Endothelial cell of hepatic sinusoid (primary cell): ENCODE data around the gene DNMT3A.

Experiments used
- in situ Hi-C: cut with HindIII; loops from 2 replicates; pipeline ENCODE4 v1.10.0; 2017; ENCODE audit warnings: low sequenced_read_pairs

The DNMT3A gene

GRCh38 chr2:25341753-25342371, at the start of gene DNMT3A:
DNMT3A (minus strand) TSS chr2:25341925; CDS start chr2:25313984, 27,941 bp downstream.
- in situ Hi-C loops, result loop anchor here (5.0 kb wide), 1 partner anchor 55 kb away; no protein-coding TSS in a partner anchor

- in situ Hi-C loops, result no loop called here
Observed at GRCh38 chr2:25389161-25389560, 47.4 kb upstream of the DNMT3A start.

DNA sequence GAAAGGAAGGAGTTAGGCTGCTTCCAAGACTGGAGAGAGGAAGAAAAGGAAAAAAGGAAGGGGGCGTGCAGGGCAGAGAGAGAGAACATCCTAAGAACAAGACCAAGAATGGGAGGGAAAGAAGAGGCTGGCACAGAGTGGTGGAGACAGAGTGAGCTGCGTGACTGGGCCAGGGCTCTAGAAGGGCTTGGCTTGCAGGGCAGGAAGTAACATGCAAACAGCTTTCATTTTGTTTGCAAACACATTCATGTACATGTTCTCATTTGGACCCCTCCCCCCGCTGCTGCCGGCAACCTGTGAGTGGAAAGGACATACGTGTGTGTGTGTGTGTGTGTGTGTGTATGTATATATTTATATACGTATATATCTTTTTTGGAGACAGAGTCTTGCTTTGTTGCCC, 46.8 kb upstream of the DNMT3A start:
- in situ Hi-C loops, result no loop called here

- in situ Hi-C loops, result no loop called here
Observed at GRCh38 chr2:25387876-25388449, 46.2 kb upstream of the DNMT3A start.

GRCh38 chr2:25386971-25387875, 45.5 kb upstream of the DNMT3A start:
- in situ Hi-C loops, result no loop called here

DNA sequence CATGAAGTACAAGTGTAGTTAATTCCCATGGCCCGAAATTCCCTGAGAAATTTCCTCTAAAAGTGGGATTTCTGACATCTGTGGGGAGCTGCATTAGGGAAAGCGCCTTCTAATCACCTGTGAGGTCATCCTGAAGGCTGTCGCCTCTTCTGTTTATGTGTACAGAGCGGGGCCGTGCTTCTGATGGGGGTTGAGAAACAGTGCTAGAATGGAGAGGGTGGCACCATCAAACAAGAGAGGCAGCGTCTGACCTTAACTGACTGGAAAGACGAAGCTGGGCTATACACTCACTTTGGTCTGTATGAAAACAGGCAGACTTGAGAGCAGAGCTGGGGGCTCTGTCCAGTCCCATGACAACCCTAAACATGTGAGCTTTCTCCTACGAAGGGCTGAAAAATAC, 44.2 kb upstream of the DNMT3A start:
- in situ Hi-C loops, result no loop called here

DNA sequence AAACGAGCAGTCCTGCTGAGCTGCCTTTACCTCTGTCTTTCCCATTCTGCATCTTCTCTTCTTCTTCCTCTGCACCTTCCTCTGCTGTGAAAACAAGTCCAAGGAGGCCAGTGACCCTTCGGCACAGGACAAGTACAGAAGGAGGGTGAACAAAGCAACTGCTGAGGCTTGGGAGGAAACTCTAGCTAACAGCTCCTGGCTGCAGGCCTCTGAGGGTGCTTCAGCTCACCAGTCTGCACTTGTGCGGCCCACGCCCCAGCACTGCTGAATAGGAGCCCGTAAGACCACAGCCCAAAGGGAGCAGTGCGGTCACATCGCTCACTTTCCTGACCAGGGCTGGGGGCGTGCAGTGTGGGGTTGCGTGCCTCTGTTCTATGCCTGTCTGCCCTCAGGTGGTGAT, 42.1 kb upstream of the DNMT3A start:
- in situ Hi-C loops, result no loop called here

- in situ Hi-C loops, result no loop called here
Observed at GRCh38 chr2:25381502-25381901, 39.8 kb upstream of the DNMT3A start.

DNA sequence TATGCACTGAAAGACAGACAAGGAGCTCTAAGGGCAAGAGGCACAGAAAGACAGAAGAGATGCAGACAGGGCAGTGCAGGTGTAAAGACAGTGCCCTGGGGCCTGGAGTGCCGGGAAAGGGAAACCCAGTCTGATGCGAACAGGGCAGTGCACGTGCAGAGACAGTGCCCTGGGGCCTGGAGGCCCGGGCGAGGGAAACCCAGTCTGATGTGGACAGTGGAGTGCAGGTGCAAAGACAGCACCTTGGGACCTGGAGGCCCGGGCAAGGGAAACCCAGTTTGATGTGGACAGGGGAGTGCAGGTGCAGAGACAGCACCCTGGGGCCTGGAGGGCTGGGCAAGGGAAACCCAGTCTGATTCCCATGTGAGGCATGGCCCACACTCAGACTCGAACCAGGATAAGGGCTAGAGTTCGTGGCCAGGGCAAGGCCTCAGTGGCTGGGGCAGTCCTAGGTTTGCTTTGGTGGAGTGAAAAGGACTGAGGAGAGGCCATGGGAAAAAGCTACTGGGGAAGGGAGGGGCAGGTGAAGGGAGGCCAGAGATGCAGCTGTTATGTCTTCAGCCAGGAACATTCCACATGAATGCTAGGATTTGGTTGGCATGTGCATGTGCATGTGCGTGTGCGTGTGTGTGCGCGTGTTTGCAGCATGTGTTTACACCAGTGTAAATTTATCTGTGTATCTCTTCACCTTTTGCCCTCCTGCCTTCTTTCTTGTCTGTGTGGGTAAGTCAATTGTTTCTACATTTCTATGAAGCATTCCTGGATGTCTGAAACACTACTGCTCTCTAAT, 39.1 kb upstream of the DNMT3A start:
- in situ Hi-C loops, result no loop called here

DNA sequence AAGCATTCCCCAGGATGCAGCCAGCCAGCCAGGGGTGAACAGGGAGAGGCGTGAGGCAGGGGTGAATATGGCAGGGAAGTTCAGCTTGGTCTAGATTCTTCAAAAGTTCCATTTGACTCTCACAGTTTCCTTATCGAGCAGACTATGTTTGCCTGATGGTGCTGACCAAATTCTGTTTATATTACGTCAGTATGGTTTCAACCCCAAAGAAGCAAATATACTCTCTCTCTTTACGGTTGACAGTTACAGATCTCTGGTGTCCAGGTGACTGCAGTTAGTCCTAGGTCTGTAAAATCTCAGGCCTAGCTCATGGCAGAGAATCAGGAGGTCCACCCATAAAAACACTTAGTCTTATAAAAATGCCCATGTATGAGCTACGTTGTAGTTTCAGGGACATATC, 38.3 kb upstream of the DNMT3A start:
- in situ Hi-C loops, result no loop called here

DNA sequence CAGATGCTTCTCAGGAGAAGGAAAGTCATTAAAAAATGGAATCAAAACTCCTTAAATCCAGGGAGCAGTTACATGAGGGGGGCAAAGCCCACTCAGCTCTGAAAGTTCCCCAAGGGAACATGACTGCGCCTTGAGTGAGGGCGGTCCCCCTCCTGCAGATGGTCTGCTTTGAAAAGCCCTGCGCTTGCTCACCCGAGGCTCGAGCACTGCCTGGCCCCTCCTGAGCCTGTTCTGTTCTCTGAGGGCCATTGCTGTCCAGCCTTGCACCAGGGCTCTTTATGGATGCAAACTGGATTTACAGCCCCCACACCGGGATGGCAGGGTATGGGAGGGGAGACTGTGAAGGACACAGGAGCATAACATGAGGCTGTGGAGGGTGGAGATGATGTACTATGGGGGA, 37.8 kb upstream of the DNMT3A start:
- in situ Hi-C loops, result no loop called here

GRCh38 chr2:25378731-25379490, 37.2 kb upstream of the DNMT3A start:
- in situ Hi-C loops, result no loop called here

DNA sequence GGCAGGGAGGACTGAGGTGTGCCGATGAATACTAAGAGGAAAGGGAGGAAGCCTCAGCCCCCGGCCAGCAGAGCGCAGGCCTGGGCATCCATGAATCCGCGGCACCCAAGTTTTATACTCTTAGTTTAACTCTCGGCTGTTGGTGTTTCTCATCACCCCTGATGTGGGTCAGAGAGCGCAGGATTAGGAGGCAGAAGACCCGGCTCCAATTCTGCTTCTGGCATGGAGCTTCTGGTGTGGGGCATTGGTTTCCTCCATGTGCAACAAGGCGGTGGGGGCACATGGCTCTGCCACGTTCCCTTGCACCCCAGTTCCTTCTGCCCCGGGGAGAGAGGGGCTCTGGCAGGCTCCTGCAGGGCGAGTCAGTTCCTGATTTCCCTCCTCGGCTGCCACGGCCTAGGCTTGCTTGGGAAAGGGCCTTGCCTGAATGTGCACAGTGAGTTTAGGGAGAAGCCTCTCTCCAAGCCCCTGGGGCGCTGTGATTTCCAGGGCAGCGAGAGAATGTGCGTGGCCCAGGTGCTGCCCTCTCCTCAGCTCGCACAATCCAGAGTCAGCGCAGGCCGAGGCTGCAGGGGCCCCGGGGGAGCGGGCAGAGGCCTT, 36.2 kb upstream of the DNMT3A start:
- in situ Hi-C loops, result no loop called here

DNA sequence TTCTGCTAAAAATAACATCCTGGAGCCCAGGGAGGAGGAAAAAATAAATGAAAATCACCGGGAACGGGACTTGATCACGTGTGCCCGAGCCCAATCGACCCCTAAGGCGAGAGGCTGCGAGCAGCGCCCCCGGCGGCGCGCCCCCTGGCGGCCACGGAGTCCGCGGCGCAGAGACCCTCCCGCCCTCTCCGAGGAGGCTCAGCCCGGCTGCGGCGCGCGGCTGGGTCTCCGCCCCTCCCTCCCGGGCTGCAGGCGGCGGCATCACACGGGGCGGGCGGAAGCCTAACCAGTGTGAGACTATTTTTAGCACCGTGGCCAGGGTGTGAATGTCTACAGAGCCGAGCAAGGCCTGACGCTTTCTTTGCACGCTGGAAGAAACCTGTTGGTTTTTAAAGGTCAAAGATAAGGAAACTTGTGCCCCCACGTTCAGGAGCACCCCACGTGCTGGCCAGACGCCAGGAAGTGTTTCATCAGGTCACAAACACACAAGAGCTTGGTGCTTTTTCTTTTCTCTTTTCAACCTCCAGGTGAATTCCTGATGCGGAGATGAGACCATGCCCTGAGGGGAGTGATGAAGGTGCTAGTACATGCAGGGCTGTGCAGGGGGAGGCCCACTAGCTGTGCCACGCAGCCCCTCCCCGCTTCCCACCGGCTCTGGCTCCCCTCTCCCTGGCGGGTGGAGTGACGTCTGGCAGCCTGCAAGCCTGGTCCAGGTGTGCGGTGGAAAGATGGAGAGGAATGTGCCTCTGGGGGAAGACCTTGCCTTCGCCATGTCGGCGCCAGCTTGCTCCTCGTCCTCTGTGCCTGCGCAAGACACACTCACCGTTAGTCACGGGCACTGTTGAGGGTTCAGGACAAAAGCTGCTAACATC, 35.3 kb upstream of the DNMT3A start:
- in situ Hi-C loops, result no loop called here

DNA sequence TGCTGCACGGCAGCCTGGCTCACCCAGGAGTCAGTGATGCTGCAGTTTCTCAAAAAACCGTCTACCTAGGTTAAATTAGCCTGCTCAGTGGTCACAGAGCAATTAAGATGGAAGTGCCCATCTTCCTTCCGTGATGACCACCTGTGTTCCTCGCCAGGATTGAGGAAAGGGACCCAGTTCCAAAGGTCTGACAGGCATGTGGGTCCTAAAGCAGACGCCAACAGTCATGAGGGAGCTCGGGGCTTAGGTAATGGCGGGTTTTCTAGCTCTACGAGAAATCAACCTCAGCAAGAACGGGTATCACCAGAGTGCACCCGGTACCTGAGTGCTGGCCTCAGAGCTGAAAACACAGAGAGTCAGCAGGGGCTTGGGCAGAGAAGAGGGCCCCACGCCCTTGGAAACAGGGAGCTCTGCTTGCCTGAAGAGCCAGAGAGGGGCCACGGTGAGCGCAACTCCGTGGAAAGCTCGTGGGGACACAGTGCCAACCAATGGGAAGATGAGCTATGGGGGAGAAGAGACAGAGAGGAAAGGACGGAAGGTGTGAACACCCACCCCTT, 34.3 kb upstream of the DNMT3A start:
- in situ Hi-C loops, result no loop called here

GRCh38 chr2:25375371-25375988, 33.8 kb upstream of the DNMT3A start:
- in situ Hi-C loops, result no loop called here

DNA sequence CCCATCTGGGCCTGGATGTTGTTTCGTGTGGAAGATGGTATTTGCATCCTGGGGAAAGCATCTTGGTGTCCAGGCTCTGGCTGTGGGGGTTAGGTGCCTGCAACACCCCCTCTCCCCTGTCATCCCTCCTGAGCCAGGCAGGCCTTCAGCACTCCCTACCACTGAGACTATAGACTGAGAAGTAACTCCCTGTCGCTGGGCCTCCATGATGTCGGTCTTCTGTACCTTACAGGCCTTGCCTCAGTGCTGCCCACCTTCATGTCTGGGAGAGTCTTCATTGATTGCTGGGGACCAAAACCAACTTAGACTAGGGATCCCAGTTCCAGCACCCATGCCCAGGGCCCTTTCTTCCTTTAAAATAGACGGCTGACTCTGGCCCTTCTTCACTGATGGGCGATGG, 33.1 kb upstream of the DNMT3A start:
- in situ Hi-C loops, result no loop called here

- in situ Hi-C loops, result no loop called here
Observed at GRCh38 chr2:25374411-25374810, 32.7 kb upstream of the DNMT3A start.
